ENCODE measurements around the gene CTNND2. TPM values are rescaled to one million over a fixed set of nuclear protein-coding genes. Genes with fewer than 3 reads are reported as not detected.

CTNND2 gene
- total RNA-seq, 4 donors from 2014 or later, result 0.18 to 14.9 (median 0.47) TPM; not detected in 1

GRCh38 chr5:11386398-11386797 lies 517.8 kb downstream of the CTNND2 start:
- Histone ChIP-seq H3K36me3 (no peaks in the 10 kb centered on the region), H3K27ac (no peak overlapping the region), H3K27me3 (no peaks in the 10 kb centered on the region), H3K9me3 (peaks cover 0 to 3% (median 0%) of the 10 kb centered on the region in 4 donors), H3K4me1 (peaks cover 0 to 5% (median 0%) of the 10 kb centered on the region in 4 donors), H3K4me3 (no peak overlapping the region)
- TF ChIP-seq CTCF (IDR thresholded peaks at IDR 0.05) (no peak), POLR2A (IDR thresholded peaks at IDR 0.05) (no peak)
- no peak for DNase-seq

- no peak for TF ChIP-seq POLR2A (IDR thresholded peaks at IDR 0.05)
- no peak for TF ChIP-seq CTCF (IDR thresholded peaks at IDR 0.05)
- no peak overlapping the region for H3K4me3 ChIP-seq
Observed at GRCh38 chr5:11385901-11386293, 518.3 kb downstream of the CTNND2 start.

GRCh38 chr5:11385251-11385900 lies 518.9 kb downstream of the CTNND2 start:
- TF ChIP-seq CTCF (IDR thresholded peaks at IDR 0.05) (no peak), POLR2A (IDR thresholded peaks at IDR 0.05) (no peak)
- Histone ChIP-seq H3K27ac (no peak overlapping the region), H3K27me3 (no peaks in the 10 kb centered on the region), H3K4me3 (peak overlapping the region in 3 of 4 donors; percentile 22 to 42 (median 32)), H3K9me3 (peaks cover 0 to 3% (median 0%) of the 10 kb centered on the region in 4 donors), H3K36me3 (no peaks in the 10 kb centered on the region), H3K4me1 (peaks cover 0 to 5% (median 0%) of the 10 kb centered on the region in 4 donors)
- no peak for DNase-seq

More at GRCh38 chr5:11385901-11386293, 518.3 kb downstream of the CTNND2 start:
- Histone ChIP-seq H3K36me3 (no peaks in the 10 kb centered on the region), H3K9me3 (peaks cover 0 to 3% (median 0%) of the 10 kb centered on the region in 4 donors), H3K27ac (no peak overlapping the region), H3K4me1 (peaks cover 0 to 5% (median 0%) of the 10 kb centered on the region in 4 donors), H3K27me3 (no peaks in the 10 kb centered on the region)
- no peak for DNase-seq

- Histone ChIP-seq H3K4me1 (peaks cover 0 to 5% (median 0%) of the 10 kb centered on the region in 4 donors), H3K27me3 (no peaks in the 10 kb centered on the region), H3K9me3 (peaks cover 0 to 3% (median 0%) of the 10 kb centered on the region in 4 donors), H3K36me3 (no peaks in the 10 kb centered on the region), H3K27ac (no peak overlapping the region), H3K4me3 (peak overlapping the region in 3 of 4 donors; percentile 22 to 42 (median 32))
- no peak for DNase-seq
- TF ChIP-seq POLR2A (IDR thresholded peaks at IDR 0.05) (no peak), CTCF (IDR thresholded peaks at IDR 0.05) (no peak)
Observed at GRCh38 chr5:11384441-11385250, 519.6 kb downstream of the CTNND2 start.

- H3K27ac ChIP-seq, result no peak overlapping the region
- DNase-seq, result no peak
- no peak for TF ChIP-seq POLR2A (IDR thresholded peaks at IDR 0.05)
- TF ChIP-seq CTCF (IDR thresholded peaks at IDR 0.05), result no peak
- H3K27me3 ChIP-seq, result no peaks in the 10 kb centered on the region
- no peaks in the 10 kb centered on the region for H3K36me3 ChIP-seq
- peaks cover 0 to 5% (median 0%) of the 10 kb centered on the region in 4 donors for H3K4me1 ChIP-seq
- peaks cover 0 to 3% (median 0%) of the 10 kb centered on the region in 4 donors for H3K9me3 ChIP-seq
- no peak overlapping the region for H3K4me3 ChIP-seq
Observed at GRCh38 chr5:11383506-11384095, 520.6 kb downstream of the CTNND2 start.

Data from Peyer's patch (tissue), 4 donors.